ENCODE results near the gene PRR13. TPM values are rescaled to one million over a fixed set of nuclear protein-coding genes. Genes with fewer than 3 reads are reported as not detected.
A peak's percentile ranks its signal among the peaks of the same experiment; 100 is the strongest.

PRR13 gene
- total and polyA plus RNA-seq, 9 of the 15 experiments (the other 6 are each of a cell fraction or from before 2014, with no cell fraction given), result 117 to 835 (median 285) TPM

DNA sequence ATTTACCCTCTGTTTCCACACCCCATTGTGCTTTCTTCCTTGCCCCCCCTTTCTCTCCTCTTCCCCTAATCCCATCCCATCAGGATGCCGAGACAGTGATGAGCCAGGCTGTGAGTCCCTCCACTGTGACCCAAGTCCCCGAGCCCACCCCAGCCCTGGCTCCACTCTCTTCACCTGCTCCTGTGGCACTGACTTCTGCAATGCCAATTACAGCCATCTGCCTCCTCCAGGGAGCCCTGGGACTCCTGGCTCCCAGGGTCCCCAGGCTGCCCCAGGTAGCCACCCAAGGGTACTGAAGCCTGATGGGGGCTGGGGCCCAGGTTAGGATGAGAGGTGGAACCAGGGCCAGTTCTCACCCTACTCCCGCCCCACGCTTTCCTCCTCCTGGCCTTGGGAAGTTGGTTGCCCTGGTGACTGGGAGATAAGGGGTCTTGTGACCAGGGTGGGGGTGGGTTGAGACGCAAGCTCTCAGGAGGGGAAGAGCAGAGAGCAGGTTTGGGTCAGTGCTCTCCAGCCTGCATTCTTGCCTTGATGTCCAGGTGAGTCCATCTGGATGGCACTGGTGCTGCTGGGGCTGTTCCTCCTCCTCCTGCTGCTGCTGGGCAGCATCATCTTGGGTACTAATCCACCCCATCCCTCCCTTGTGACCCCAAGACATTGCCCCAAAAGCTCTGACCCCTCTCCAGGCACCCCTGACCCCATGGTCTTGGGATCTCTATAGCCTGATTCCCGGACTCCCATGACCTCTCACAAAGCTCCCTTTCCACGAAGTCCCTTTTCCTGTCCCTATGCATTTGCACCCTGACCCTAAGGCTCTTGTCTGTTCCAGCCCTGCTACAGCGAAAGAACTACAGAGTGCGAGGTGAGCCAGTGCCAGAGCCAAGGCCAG, 16.7 kb upstream of the PRR13 start (continued):
- TF ChIP-seq, protein P1, sequence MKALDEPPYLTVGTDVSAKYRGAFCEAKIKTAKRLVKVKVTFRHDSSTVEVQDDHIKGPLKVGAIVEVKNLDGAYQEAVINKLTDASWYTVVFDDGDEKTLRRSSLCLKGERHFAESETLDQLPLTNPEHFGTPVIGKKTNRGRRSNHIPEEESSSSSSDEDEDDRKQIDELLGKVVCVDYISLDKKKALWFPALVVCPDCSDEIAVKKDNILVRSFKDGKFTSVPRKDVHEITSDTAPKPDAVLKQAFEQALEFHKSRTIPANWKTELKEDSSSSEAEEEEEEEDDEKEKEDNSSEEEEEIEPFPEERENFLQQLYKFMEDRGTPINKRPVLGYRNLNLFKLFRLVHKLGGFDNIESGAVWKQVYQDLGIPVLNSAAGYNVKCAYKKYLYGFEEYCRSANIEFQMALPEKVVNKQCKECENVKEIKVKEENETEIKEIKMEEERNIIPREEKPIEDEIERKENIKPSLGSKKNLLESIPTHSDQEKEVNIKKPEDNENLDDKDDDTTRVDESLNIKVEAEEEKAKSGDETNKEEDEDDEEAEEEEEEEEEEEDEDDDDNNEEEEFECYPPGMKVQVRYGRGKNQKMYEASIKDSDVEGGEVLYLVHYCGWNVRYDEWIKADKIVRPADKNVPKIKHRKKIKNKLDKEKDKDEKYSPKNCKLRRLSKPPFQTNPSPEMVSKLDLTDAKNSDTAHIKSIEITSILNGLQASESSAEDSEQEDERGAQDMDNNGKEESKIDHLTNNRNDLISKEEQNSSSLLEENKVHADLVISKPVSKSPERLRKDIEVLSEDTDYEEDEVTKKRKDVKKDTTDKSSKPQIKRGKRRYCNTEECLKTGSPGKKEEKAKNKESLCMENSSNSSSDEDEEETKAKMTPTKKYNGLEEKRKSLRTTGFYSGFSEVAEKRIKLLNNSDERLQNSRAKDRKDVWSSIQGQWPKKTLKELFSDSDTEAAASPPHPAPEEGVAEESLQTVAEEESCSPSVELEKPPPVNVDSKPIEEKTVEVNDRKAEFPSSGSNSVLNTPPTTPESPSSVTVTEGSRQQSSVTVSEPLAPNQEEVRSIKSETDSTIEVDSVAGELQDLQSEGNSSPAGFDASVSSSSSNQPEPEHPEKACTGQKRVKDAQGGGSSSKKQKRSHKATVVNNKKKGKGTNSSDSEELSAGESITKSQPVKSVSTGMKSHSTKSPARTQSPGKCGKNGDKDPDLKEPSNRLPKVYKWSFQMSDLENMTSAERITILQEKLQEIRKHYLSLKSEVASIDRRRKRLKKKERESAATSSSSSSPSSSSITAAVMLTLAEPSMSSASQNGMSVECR (CRISPR knock-in tag; IDR thresholded peaks at IDR 0.05), result no peak
- TF ChIP-seq ZNF780A (CRISPR knock-in tag; IDR thresholded peaks at IDR 0.05) (no peak), SMAD1 (IDR thresholded peaks at IDR 0.05; ENCODE audit: low read depth, low read length, partially characterized antibody) (no peak), ZNF24 (IDR thresholded peaks at IDR 0.05) (no peak), STAT5A (IDR thresholded peaks at IDR 0.05; ENCODE audit: borderline replicate concordance, low read length) (no peak), POLR2AphosphoS2 (IDR thresholded peaks at IDR 0.05; ENCODE audit: low read length) (no peak), KAT7 (CRISPR knock-in tag; IDR thresholded peaks at IDR 0.05; ENCODE audit: borderline replicate concordance) (peak; percentile 15; the same call in 1 of the 2 replicates), PTRF (tag; IDR thresholded peaks at IDR 0.05) (no peak), ZNF146 (CRISPR knock-in tag; IDR thresholded peaks at IDR 0.05; ENCODE audit: unreplicated experiment) (no peak), HNRNPLL (IDR thresholded peaks at IDR 0.05; ENCODE audit: low read depth, low read length, poor library complexity, severe bottlenecking) (no peak), NR2F6 (CRISPR knock-in tag; IDR thresholded peaks at IDR 0.05) (no peak), ATF7 (IDR thresholded peaks at IDR 0.05) (no peak), SNIP1 (IDR thresholded peaks at IDR 0.05; ENCODE audit: low read depth) (no peak), ZNF696 (CRISPR knock-in tag; conservative IDR thresholded peaks at IDR 0.05) (no peak), ZNF668 (CRISPR knock-in tag; IDR thresholded peaks at IDR 0.05) (no peak), ZNF316 (IDR thresholded peaks at IDR 0.05) (no peak), FOXJ3 (CRISPR knock-in tag; IDR thresholded peaks at IDR 0.05) (no peak), CXXC5 (CRISPR knock-in tag; IDR thresholded peaks at IDR 0.05) (peak; percentile 29)
- TF ChIP-seq, protein P2, sequence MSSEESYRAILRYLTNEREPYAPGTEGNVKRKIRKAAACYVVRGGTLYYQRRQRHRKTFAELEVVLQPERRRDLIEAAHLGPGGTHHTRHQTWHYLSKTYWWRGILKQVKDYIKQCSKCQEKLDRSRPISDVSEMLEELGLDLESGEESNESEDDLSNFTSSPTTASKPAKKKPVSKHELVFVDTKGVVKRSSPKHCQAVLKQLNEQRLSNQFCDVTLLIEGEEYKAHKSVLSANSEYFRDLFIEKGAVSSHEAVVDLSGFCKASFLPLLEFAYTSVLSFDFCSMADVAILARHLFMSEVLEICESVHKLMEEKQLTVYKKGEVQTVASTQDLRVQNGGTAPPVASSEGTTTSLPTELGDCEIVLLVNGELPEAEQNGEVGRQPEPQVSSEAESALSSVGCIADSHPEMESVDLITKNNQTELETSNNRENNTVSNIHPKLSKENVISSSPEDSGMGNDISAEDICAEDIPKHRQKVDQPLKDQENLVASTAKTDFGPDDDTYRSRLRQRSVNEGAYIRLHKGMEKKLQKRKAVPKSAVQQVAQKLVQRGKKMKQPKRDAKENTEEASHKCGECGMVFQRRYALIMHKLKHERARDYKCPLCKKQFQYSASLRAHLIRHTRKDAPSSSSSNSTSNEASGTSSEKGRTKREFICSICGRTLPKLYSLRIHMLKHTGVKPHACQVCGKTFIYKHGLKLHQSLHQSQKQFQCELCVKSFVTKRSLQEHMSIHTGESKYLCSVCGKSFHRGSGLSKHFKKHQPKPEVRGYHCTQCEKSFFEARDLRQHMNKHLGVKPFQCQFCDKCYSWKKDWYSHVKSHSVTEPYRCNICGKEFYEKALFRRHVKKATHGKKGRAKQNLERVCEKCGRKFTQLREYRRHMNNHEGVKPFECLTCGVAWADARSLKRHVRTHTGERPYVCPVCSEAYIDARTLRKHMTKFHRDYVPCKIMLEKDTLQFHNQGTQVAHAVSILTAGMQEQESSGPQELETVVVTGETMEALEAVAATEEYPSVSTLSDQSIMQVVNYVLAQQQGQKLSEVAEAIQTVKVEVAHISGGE (CRISPR knock-in tag; IDR thresholded peaks at IDR 0.05), result no peak
- TF ChIP-seq, protein P3, sequence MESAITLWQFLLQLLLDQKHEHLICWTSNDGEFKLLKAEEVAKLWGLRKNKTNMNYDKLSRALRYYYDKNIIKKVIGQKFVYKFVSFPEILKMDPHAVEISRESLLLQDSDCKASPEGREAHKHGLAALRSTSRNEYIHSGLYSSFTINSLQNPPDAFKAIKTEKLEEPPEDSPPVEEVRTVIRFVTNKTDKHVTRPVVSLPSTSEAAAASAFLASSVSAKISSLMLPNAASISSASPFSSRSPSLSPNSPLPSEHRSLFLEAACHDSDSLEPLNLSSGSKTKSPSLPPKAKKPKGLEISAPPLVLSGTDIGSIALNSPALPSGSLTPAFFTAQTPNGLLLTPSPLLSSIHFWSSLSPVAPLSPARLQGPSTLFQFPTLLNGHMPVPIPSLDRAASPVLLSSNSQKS (CRISPR knock-in tag; IDR thresholded peaks at IDR 0.05), result no peak

All from K562 (cell line).